ENCODE measurements around the gene AMMECR1. TPM values are rescaled to one million over a fixed set of nuclear protein-coding genes. Genes with fewer than 3 reads are reported as not detected.

Gene AMMECR1
- total RNA-seq, 1 donor from 2014 or later = 17.8 TPM

DNA sequence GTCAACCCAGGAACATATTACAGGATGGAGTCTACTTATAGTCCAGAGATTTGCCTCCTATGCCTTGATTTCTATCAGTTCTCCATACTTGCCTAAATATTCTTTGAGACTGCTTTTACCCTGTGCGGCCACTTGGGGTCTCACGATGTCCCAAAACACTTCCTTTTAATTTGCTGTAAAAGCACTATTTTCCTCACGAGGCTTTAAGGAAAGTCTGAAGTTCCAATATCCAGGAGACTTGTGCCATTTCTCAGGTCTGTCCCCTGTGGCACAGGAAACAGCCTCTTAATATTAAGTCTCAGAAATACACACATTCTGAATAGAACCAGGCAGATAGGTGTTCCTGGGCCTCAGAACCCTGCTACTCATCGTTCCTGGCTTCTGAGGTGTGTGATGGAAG, 172.0 kb downstream of the AMMECR1 start:
- Mint-ChIP-seq H3K27me3 (ENCODE audit: low read depth) (no peaks in the 10 kb centered on the region), H3K27ac (ENCODE audit: unreplicated experiment) (no peak overlapping the region), H3K9me3 (ENCODE audit: low read depth) (no peaks in the 10 kb centered on the region), H3K36me3 (ENCODE audit: low read depth) (peaks cover 2% of the 10 kb centered on the region), H3K4me3 (ENCODE audit: unreplicated experiment) (no peak overlapping the region), H3K4me1 (ENCODE audit: low read depth) (no peaks in the 10 kb centered on the region)
- no peak for DNase-seq (ENCODE audit: low spot score)
- TF ChIP-seq, protein P1, sequence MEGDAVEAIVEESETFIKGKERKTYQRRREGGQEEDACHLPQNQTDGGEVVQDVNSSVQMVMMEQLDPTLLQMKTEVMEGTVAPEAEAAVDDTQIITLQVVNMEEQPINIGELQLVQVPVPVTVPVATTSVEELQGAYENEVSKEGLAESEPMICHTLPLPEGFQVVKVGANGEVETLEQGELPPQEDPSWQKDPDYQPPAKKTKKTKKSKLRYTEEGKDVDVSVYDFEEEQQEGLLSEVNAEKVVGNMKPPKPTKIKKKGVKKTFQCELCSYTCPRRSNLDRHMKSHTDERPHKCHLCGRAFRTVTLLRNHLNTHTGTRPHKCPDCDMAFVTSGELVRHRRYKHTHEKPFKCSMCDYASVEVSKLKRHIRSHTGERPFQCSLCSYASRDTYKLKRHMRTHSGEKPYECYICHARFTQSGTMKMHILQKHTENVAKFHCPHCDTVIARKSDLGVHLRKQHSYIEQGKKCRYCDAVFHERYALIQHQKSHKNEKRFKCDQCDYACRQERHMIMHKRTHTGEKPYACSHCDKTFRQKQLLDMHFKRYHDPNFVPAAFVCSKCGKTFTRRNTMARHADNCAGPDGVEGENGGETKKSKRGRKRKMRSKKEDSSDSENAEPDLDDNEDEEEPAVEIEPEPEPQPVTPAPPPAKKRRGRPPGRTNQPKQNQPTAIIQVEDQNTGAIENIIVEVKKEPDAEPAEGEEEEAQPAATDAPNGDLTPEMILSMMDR (IDR thresholded peaks at IDR 0.05) = peak; percentile 77

DNA sequence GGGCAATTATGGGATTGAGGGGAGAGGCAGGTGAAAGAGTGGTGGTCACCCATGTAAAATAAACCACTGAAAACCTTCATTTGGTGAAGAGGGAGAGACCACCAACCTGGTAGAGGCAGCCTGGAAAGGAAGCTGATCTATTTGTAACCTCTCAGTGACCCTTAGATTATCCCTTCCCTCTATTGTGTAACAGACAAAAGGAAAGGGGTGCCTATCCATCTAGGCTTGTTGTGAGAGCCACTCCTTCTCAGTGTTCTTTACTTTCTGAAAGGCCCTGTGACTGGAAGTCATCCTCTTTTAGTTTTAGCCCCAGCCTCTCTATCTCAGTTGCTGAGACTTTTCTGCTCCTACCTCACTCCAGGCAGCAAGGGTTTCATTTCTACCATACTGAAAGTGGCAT, 172.6 kb downstream of the AMMECR1 start:
- TF ChIP-seq, protein P1 (IDR thresholded peaks at IDR 0.05) = no peak
- no peak for DNase-seq (ENCODE audit: low spot score)
- no peak overlapping the region for H3K27ac Mint-ChIP-seq (ENCODE audit: unreplicated experiment)
- no peaks in the 10 kb centered on the region for H3K4me1 Mint-ChIP-seq (ENCODE audit: low read depth)
- peaks cover 2% of the 10 kb centered on the region for H3K36me3 Mint-ChIP-seq (ENCODE audit: low read depth)
- no peaks in the 10 kb centered on the region for H3K9me3 Mint-ChIP-seq (ENCODE audit: low read depth)
- H3K27me3 Mint-ChIP-seq (ENCODE audit: low read depth) = no peaks in the 10 kb centered on the region
- H3K4me3 Mint-ChIP-seq (ENCODE audit: unreplicated experiment) = no peak overlapping the region

Other genes with a start within 250 kb of the AMMECR1 start
- gene RTL9, start 40.8 kb upstream of the AMMECR1 start, total RNA-seq = 0.20 to 0.33 TPM in 2 of 3 replicates, not detected in the other